GM18909 (cell line): ENCODE measurements around the gene CFAP69.

Experiments
- ATAC-seq: cut with Tn5 transposase; IDR thresholded peaks from one replicate; pipeline ENCODE4 v1.9.1; 2021; ENCODE audit warnings: mild to moderate bottlenecking; ENCODE audit not compliant: unreplicated experiment, poor library complexity

Gene CFAP69

GRCh38 chr7:90267263-90267858 lies 22.4 kb downstream of the CFAP69 start:
- no peak for ATAC-seq

- no peak for ATAC-seq
Observed at GRCh38 chr7:90269163-90269562, 24.2 kb downstream of the CFAP69 start.

- ATAC-seq = no peak
Observed at GRCh38 chr7:90270431-90271178, 25.6 kb downstream of the CFAP69 start.

- no peak for ATAC-seq
Observed at GRCh38 chr7:90271753-90272152, 26.8 kb downstream of the CFAP69 start.

- no peak for ATAC-seq
Observed at GRCh38 chr7:90272242-90272641, 27.3 kb downstream of the CFAP69 start.

- no peak for ATAC-seq
Observed at GRCh38 chr7:90274161-90274560, 29.2 kb downstream of the CFAP69 start.

- no peak for ATAC-seq
Observed at GRCh38 chr7:90276033-90276728, 31.2 kb downstream of the CFAP69 start.

- no peak for ATAC-seq
Observed at GRCh38 chr7:90288154-90288553, 43.2 kb downstream of the CFAP69 start.

GRCh38 chr7:90290244-90291113 lies 45.5 kb downstream of the CFAP69 start:
- ATAC-seq = no peak

GRCh38 chr7:90298145-90299038 lies 53.4 kb downstream of the CFAP69 start:
- peak; percentile 89 for ATAC-seq

- no peak for ATAC-seq
Observed at GRCh38 chr7:90303241-90303640, 58.3 kb downstream of the CFAP69 start.

- ATAC-seq = no peak
Observed at GRCh38 chr7:90309872-90310271, 64.9 kb downstream of the CFAP69 start.

- ATAC-seq = no peak
Observed at GRCh38 chr7:90311175-90311574, 66.2 kb downstream of the CFAP69 start.

GRCh38 chr7:90312745-90313144 lies 67.8 kb downstream of the CFAP69 start:
- ATAC-seq = no peak

GRCh38 chr7:90313907-90314306 lies 68.9 kb downstream of the CFAP69 start:
- ATAC-seq = no peak

GRCh38 chr7:90320014-90320413 lies 75.0 kb downstream of the CFAP69 start:
- no peak for ATAC-seq

- no peak for ATAC-seq
Observed at GRCh38 chr7:90320418-90320800, 75.4 kb downstream of the CFAP69 start.

GRCh38 chr7:90320801-90321494 lies 76.0 kb downstream of the CFAP69 start, which contains the start of gene FAM237B:
Gene FAM237B (minus strand): TSS chr7:90321304. CDS start chr7:90319748, 1,556 bp downstream.
- peak; percentile 46 for ATAC-seq

GRCh38 chr7:90322837-90323236 lies 77.9 kb downstream of the CFAP69 start:
- ATAC-seq = no peak
